Measurements from ENCODE around the gene OR2A2.

Gene OR2A2

GRCh38 chr7:144142187-144142586 is 32.8 kb downstream of the OR2A2 start:
- DNase-seq (ENCODE audit: low spot score) = no peak

GRCh38 chr7:144144426-144144825 is 35.0 kb downstream of the OR2A2 start:
- DNase-seq (ENCODE audit: low spot score) = no peak

GRCh38 chr7:144148224-144148827 is 38.9 kb downstream of the OR2A2 start:
- DNase-seq (ENCODE audit: low spot score) = no peak

- DNase-seq (ENCODE audit: low spot score) = no peak
Observed at GRCh38 chr7:144158861-144159260, 49.5 kb downstream of the OR2A2 start.

Data from globus pallidus (tissue), 1 donor.